GM12875 (cell line): ENCODE measurements around the gene COQ4.
A peak's percentile ranks its signal among the peaks of the same experiment; 100 is the strongest.

Experiments used
- H3K4me3 ChIP-seq: one replicate; pipeline ENCODE4 v1.5.1; 2011; ENCODE audit warnings: low read depth, low read length, control low read depth
- TF ChIP-seq, protein P1 (sequence below): IDR thresholded peaks from 2 replicates; pipeline ENCODE4 v1.5.1; 2011; ENCODE audit warnings: low read depth, mild to moderate bottlenecking, control low read depth, inconsistent platforms, low read length, moderate library complexity, borderline replicate concordance; ENCODE audit not compliant: insufficient read depth

COQ4 gene

GRCh38 chr9:128321879-128322403, 698 bp upstream of the COQ4 start:
- peak overlapping the region; percentile 83 for H3K4me3 ChIP-seq
- TF ChIP-seq, protein P1, sequence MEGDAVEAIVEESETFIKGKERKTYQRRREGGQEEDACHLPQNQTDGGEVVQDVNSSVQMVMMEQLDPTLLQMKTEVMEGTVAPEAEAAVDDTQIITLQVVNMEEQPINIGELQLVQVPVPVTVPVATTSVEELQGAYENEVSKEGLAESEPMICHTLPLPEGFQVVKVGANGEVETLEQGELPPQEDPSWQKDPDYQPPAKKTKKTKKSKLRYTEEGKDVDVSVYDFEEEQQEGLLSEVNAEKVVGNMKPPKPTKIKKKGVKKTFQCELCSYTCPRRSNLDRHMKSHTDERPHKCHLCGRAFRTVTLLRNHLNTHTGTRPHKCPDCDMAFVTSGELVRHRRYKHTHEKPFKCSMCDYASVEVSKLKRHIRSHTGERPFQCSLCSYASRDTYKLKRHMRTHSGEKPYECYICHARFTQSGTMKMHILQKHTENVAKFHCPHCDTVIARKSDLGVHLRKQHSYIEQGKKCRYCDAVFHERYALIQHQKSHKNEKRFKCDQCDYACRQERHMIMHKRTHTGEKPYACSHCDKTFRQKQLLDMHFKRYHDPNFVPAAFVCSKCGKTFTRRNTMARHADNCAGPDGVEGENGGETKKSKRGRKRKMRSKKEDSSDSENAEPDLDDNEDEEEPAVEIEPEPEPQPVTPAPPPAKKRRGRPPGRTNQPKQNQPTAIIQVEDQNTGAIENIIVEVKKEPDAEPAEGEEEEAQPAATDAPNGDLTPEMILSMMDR = no peak

DNA sequence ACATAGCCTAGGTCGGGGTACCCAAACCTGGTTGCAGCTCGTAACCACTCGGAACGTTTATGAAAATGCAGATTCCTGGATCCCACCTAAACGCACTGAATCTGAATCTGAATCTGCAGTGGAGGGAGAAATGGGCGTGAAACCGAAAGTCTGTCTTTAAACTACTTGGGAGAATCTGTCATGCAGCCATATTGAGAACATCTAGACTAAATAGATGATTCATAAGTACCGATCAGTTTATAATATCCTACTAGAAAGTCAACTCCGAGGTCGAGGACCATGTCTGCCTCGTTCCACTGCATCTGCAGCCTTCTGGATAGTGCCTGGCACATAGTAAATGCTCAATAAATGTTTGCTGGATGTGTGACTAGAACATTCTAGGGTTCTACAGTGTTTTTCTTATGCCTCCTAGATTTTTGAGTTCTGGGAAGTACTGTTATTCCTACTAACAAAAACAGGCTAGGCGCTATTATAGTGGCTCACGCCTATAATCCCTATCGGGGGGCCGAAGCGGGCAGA, 632 bp downstream of the COQ4 start:
- peak overlapping the region; percentile 83 for H3K4me3 ChIP-seq
- TF ChIP-seq, protein P1 = no peak

DNA sequence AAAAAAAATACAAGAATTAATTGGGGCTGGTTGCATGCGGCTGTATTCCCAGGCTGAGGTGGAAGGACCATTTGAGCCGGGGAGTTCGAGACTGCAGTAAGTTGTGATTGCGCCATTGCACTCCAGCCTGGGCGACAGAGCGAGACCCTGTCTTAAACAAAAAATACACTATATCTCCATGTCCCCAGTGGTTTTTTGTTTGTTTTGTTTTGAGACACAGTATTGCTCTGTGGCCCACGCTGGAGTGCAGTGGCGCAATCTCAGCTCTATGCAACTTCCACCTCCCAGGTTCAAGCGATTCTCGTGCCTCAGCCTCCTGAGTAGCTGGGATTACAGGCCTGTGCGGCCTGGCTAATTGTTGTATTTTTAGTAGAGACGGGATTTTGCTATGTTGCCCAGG, 1.2 kb downstream of the COQ4 start:
- no peak overlapping the region for H3K4me3 ChIP-seq
- TF ChIP-seq, protein P1 = no peak

DNA sequence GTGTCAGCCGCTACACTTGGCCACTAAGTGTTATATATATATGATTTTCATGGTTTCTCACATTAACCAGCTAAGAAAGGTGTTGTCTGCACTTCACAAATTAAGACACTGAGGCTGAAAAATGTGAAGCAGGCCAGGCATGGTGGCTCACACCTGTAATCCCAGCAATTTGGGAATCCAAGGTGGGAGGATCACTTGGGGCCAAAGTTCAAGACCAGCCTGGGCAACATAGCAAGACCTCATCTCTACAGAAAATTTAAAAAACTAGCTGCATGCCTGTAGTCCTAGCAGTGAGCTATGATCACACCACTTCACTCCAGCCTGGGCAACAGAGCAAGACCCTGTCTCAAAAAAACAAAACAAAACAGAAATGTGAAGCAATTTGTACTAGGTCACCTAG, 1.8 kb downstream of the COQ4 start:
- TF ChIP-seq, protein P1 = no peak
- H3K4me3 ChIP-seq = no peak overlapping the region

DNA sequence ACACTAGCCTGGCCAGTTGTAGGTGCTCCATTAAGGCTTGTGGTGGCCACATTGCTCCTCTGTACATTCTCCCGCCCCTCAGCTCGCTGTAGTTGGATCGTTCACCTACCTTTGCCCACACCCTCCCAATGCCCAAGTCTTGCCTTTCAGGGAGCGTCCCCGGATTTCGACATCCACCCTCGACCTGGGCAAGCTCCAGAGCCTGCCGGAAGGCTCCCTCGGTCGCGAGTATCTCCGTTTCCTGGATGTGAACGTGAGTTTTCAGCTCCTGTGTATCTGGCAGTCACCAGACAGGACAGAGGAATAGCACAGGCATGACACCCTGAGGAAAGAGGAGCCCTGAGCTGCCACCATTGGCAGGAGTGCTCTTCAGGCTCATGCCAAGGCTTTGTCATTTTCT, 3.0 kb downstream of the COQ4 start:
- H3K4me3 ChIP-seq = no peak overlapping the region
- TF ChIP-seq, protein P1 = no peak

DNA sequence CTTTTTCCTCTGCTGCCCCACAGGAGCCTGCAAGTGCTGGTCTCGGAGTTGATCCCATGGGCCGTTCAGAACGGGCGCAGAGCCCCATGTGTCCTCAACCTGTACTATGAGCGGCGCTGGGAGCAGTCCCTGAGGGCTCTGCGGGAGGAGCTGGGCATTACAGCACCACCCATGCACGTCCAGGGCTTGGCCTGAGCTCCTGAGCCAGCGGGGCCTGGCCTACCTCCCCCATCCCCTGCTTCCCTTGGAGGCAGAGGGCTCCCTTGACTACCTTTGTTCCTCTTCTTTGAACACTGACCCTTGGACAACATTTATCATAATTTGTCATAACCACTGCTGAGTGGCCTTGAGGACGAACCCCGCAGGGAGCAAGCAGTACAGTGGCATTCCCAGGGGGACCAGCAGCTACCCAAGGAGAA, 10.8 kb downstream of the COQ4 start:
- TF ChIP-seq, protein P1 = no peak
- H3K4me3 ChIP-seq = no peak overlapping the region

DNA sequence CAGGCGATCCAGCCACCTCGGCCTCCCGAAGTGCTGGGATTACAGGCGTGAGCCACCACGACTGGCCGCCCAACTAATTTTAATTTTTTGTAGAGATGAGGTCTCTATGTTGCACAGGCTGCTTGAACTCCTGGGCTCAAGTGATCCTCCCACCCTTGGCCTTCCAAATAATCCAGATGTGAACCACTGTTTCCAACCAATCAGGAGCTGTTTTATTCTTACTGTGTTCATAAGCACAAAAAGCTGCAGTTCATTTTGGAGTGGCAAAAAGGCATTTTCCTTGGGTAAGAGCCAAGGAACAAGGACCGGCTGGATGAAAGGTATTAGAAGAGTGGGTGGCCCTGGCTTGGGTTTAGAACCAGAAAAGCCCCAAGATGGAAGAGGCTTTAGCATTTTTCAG, 12.5 kb downstream of the COQ4 start:
- TF ChIP-seq, protein P1 = no peak
- H3K4me3 ChIP-seq = no peak overlapping the region
